ENCODE measurements around the gene GLCE. TPM values are rescaled to one million over a fixed set of nuclear protein-coding genes. Genes with fewer than 3 reads are reported as not detected.

Gene GLCE
- total RNA-seq, 1 donor from 2014 or later: 13.6 TPM

GRCh38 chr15:69200832-69201745 is 40.7 kb downstream of the GLCE start:
- no peaks in the 10 kb centered on the region for H3K9me3 Mint-ChIP-seq (ENCODE audit: unreplicated experiment)
- H3K36me3 Mint-ChIP-seq (ENCODE audit: low read depth, unreplicated experiment): no peaks in the 10 kb centered on the region
- H4K20me1 ChIP-seq (ENCODE audit: insufficient read depth, low read length): no peaks in the 10 kb centered on the region
- H3K4me1 Mint-ChIP-seq (ENCODE audit: low read depth, unreplicated experiment): peaks cover 5% of the 10 kb centered on the region
- no peak overlapping the region for H3K4me3 ChIP-seq (ENCODE audit: insufficient read depth, low read depth, low read length)
- H3K4me1 ChIP-seq (ENCODE audit: insufficient read depth, low read length): no peaks in the 10 kb centered on the region
- no peaks in the 10 kb centered on the region for H3K9me3 ChIP-seq (ENCODE audit: insufficient read depth, low read depth, low read length)
- no peaks in the 10 kb centered on the region for H3K27me3 ChIP-seq (ENCODE audit: insufficient read depth, low read length)
- H3K79me2 ChIP-seq (ENCODE audit: insufficient read depth, low read length): no peaks in the 10 kb centered on the region
- H3K4me3 Mint-ChIP-seq (ENCODE audit: unreplicated experiment): no peak overlapping the region
- H3K9ac ChIP-seq (ENCODE audit: low read length): no peak overlapping the region
- no peak overlapping the region for H3K27ac ChIP-seq (ENCODE audit: low read depth, low read length)
- FAIRE-seq (no peak), DNase-seq (ENCODE audit: low read depth) (no peak)
- no peaks in the 10 kb centered on the region for H3K36me3 ChIP-seq (ENCODE audit: insufficient read depth, low read length)
- TF ChIP-seq EZH2 (IDR thresholded peaks at IDR 0.05; ENCODE audit: insufficient read depth, low read length) (no peak), CTCF (IDR thresholded peaks at IDR 0.05; ENCODE audit: insufficient read depth, low read depth, low read length) (no peak)
- H2AFZ ChIP-seq (ENCODE audit: low read depth, low read length): no peak overlapping the region
- no peak overlapping the region for H3K4me2 ChIP-seq (ENCODE audit: low read length)
- no peaks in the 10 kb centered on the region for H3K27me3 Mint-ChIP-seq (ENCODE audit: low read depth, unreplicated experiment)
- no peak overlapping the region for H3K27ac Mint-ChIP-seq (ENCODE audit: unreplicated experiment)

GRCh38 chr15:69206079-69206478 is 45.6 kb downstream of the GLCE start:
- no peak overlapping the region for H2AFZ ChIP-seq (ENCODE audit: low read depth, low read length)
- H3K27me3 ChIP-seq (ENCODE audit: insufficient read depth, low read length): no peaks in the 10 kb centered on the region
- H3K79me2 ChIP-seq (ENCODE audit: insufficient read depth, low read length): no peaks in the 10 kb centered on the region
- H3K27ac Mint-ChIP-seq (ENCODE audit: unreplicated experiment): no peak overlapping the region
- H3K9me3 ChIP-seq (ENCODE audit: insufficient read depth, low read depth, low read length): no peaks in the 10 kb centered on the region
- no peak overlapping the region for H3K4me3 ChIP-seq (ENCODE audit: insufficient read depth, low read depth, low read length)
- H3K27ac ChIP-seq (ENCODE audit: low read depth, low read length): no peak overlapping the region
- DNase-seq (ENCODE audit: low read depth) (no peak), FAIRE-seq (no peak)
- no peak for TF ChIP-seq CTCF (IDR thresholded peaks at IDR 0.05; ENCODE audit: insufficient read depth, low read depth, low read length)
- no peak for TF ChIP-seq EZH2 (IDR thresholded peaks at IDR 0.05; ENCODE audit: insufficient read depth, low read length)
- no peak overlapping the region for H3K9ac ChIP-seq (ENCODE audit: low read length)
- no peaks in the 10 kb centered on the region for H3K36me3 ChIP-seq (ENCODE audit: insufficient read depth, low read length)
- H3K4me2 ChIP-seq (ENCODE audit: low read length): no peak overlapping the region
- no peaks in the 10 kb centered on the region for H3K27me3 Mint-ChIP-seq (ENCODE audit: low read depth, unreplicated experiment)
- H3K4me3 Mint-ChIP-seq (ENCODE audit: unreplicated experiment): no peak overlapping the region
- no peaks in the 10 kb centered on the region for H3K4me1 ChIP-seq (ENCODE audit: insufficient read depth, low read length)
- H3K36me3 Mint-ChIP-seq (ENCODE audit: low read depth, unreplicated experiment): no peaks in the 10 kb centered on the region
- H3K4me1 Mint-ChIP-seq (ENCODE audit: low read depth, unreplicated experiment): no peaks in the 10 kb centered on the region
- H3K9me3 Mint-ChIP-seq (ENCODE audit: unreplicated experiment): no peaks in the 10 kb centered on the region
- H4K20me1 ChIP-seq (ENCODE audit: insufficient read depth, low read length): no peaks in the 10 kb centered on the region

DNA sequence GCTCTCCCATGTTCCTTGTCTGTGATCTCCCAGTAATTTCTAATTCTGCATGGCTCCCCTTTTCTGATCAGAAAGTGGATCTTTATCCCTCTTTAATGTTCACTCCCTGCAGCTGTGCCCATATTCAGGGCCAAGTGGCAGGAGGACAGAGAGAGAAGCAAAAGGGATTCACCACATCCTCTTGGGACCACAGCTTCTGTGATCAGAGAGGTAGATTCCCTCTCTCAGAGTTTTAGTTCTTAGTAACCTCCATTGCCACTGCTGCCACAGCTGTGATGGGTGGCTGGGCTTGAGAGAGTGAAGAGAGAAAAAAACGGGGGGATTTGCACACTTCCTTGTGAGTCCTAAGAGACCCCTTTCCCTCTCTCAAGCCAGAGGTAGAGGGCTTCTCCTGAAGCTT is 49.2 kb downstream of the GLCE start:
- H3K9ac ChIP-seq (ENCODE audit: low read length): no peak overlapping the region
- no peak overlapping the region for H3K4me3 Mint-ChIP-seq (ENCODE audit: unreplicated experiment)

More for the DNA sequence above, 49.2 kb downstream of the GLCE start:
- Mint-ChIP-seq H3K4me1 (ENCODE audit: low read depth, unreplicated experiment) (no peaks in the 10 kb centered on the region), H3K27ac (ENCODE audit: unreplicated experiment) (no peak overlapping the region), H3K9me3 (ENCODE audit: unreplicated experiment) (no peaks in the 10 kb centered on the region), H3K36me3 (ENCODE audit: low read depth, unreplicated experiment) (no peaks in the 10 kb centered on the region), H3K27me3 (ENCODE audit: low read depth, unreplicated experiment) (no peaks in the 10 kb centered on the region)
- Histone ChIP-seq H3K4me2 (ENCODE audit: low read length) (no peak overlapping the region), H4K20me1 (ENCODE audit: insufficient read depth, low read length) (no peaks in the 10 kb centered on the region), H3K9me3 (ENCODE audit: insufficient read depth, low read depth, low read length) (no peaks in the 10 kb centered on the region), H3K79me2 (ENCODE audit: insufficient read depth, low read length) (no peaks in the 10 kb centered on the region), H3K27ac (ENCODE audit: low read depth, low read length) (no peak overlapping the region), H3K4me3 (ENCODE audit: insufficient read depth, low read depth, low read length) (no peak overlapping the region), H3K4me1 (ENCODE audit: insufficient read depth, low read length) (no peaks in the 10 kb centered on the region), H3K36me3 (ENCODE audit: insufficient read depth, low read length) (no peaks in the 10 kb centered on the region), H2AFZ (ENCODE audit: low read depth, low read length) (no peak overlapping the region), H3K27me3 (ENCODE audit: insufficient read depth, low read length) (no peaks in the 10 kb centered on the region)
- no peak for FAIRE-seq
- DNase-seq (ENCODE audit: low read depth): no peak
- TF ChIP-seq EZH2 (IDR thresholded peaks at IDR 0.05; ENCODE audit: insufficient read depth, low read length) (no peak), CTCF (IDR thresholded peaks at IDR 0.05; ENCODE audit: insufficient read depth, low read depth, low read length) (no peak)
